Right cardiac atrium (tissue), 5 donors: ENCODE data around the gene GPC6. TPM values are rescaled to one million over a fixed set of nuclear protein-coding genes. Genes with fewer than 3 reads are reported as not detected.

Experiments used
- ATAC-seq, 2 donors: fragments of 200-7000 bp; cut with Tn5 transposase; one replicate each; pipeline versions ENCODE4 v1.8.0 to v1.9.1; 2020; ENCODE audit warnings: moderate library complexity in 2 of 2, mild to moderate bottlenecking in 1 of 2
- DNase-seq, 3 donors: peaks; one replicate each; pipeline ENCODE4 v3.0.0-alpha.2; 2020
- H3K27ac ChIP-seq: one replicate; pipeline ENCODE4 v1.5.1; 2013; ENCODE audit warnings: mild to moderate bottlenecking, low read length, control low read depth, moderate library complexity
- H3K27me3 ChIP-seq: one replicate; pipeline ENCODE4 v1.6.1; 2013; ENCODE audit not compliant: control insufficient read depth, insufficient read depth
- H3K4me1 ChIP-seq: one replicate; pipeline ENCODE4 v1.6.1; 2013; ENCODE audit warnings: low read length; ENCODE audit not compliant: control insufficient read depth, insufficient read depth
- H3K4me3 ChIP-seq: one replicate; pipeline ENCODE4 v1.5.1; 2013; ENCODE audit warnings: low read length, control low read depth
- H3K9me3 ChIP-seq: one replicate; pipeline ENCODE4 v1.6.1; 2013; ENCODE audit warnings: low read length; ENCODE audit not compliant: control insufficient read depth
- WGBS: extraction: QIAGEN DNeasy Blood & Tissue Kit; methylation state at CpG from one replicate; pipeline ENCODE4 v1.1.7; 2013; 5-methylcytosine and 5-hydroxymethylcytosine counted together
- intact Hi-C, 4 donors: fragments of 100-400 bp; cut with DNase I; formaldehyde crosslinking; loops; one replicate each; pipeline versions ENCODE4 v1.11.0 to v1.14.0; 2022 to 2023
- polyA plus RNA-seq: library from polyadenylated mRNA; stranded (reverse); fragments of 200-250 nt; gene quantifications from one replicate; pipeline ENCODE4 v1.2.3, GENCODE V29; 2013
- total RNA-seq, 4 donors: library from RNA; stranded (reverse); fragmentation: NEBNext Ultra II Directional; extraction: Animal tissue kit (Norgen Biotek cat#: 25700); gene quantifications; one replicate each; pipeline ENCODE4 v1.2.1, GENCODE V29; 2021
- donor health status: healthy with polysubstance abuse.
- donor health status: DM: no; HTN: yes; CAD: no.
- donor health status: DM: no; HTN: no; CAD: no.
- donor health status: DM: no; HTN: yes; CAD: no; lungs with severe emphysema.
- donor health status: DM: yes; HTN: yes; CAD: no.

Gene GPC6
- total and polyA plus RNA-seq, 5 donors = 1.5 to 11.0 (median 5.3) TPM

- no peak overlapping the region for H3K27ac ChIP-seq
- ATAC-seq (no peak), DNase-seq (no peak)
- no peaks in the 10 kb centered on the region for H3K4me1 ChIP-seq
- no peaks in the 10 kb centered on the region for H3K9me3 ChIP-seq
- H3K4me3 ChIP-seq = no peak overlapping the region
- H3K27me3 ChIP-seq = no peaks in the 10 kb centered on the region
- intact Hi-C loops = no loop called here
Measured at GRCh38 chr13:94182185-94182761, 955.7 kb downstream of the GPC6 start.

GRCh38 chr13:94186470-94186869, 959.9 kb downstream of the GPC6 start:
- Histone ChIP-seq H3K27me3 (no peaks in the 10 kb centered on the region), H3K27ac (no peak overlapping the region), H3K9me3 (no peaks in the 10 kb centered on the region), H3K4me3 (no peak overlapping the region), H3K4me1 (peaks cover 2% of the 10 kb centered on the region)
- 87% methylated on average over 3 of the region's 3 CpGs for WGBS
- DNase-seq = no peak
- intact Hi-C loops = no loop called here
- no peak for ATAC-seq

DNA sequence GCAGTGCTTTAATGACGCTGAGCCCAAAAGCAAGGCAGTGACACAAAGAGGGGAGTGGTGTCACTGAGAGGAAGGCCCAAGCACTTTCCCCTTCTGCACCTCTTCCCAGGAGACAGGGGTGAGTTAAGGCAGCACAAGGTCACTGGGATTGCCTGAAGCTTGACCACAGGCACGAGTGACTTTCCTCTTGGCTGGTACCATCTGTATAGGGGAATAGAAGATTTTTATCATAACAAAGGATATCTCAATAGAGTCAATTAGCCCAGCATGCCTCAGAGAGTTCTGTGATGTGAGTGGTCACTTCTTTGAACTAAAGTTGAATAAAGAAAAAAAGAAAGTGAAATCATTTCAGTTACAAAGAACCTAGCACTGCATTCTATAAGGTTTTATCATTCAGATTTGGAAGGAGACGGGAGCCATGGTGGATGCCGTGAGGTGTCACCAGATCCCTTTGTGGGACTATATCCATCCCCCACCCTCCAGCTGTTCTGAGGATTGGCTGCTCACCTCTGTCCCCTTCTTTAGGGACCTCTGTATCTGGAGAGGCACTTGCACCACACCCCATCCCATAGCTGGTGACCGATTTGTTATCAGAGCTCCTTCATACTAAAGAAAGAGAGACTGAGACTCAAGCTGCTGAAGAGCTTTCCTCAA, 961.7 kb downstream of the GPC6 start:
- no peaks in the 10 kb centered on the region for H3K27me3 ChIP-seq
- ATAC-seq (no peak), DNase-seq (no peak)
- WGBS = 74% methylated on average over 5 of the region's 5 CpGs
- peaks cover 2% of the 10 kb centered on the region for H3K4me1 ChIP-seq
- no peak overlapping the region for H3K4me3 ChIP-seq
- H3K9me3 ChIP-seq = no peaks in the 10 kb centered on the region
- H3K27ac ChIP-seq = no peak overlapping the region
- intact Hi-C loops = no loop called here

GRCh38 chr13:94192431-94192975, 965.9 kb downstream of the GPC6 start:
- intact Hi-C loops = no loop called here
- 80% methylated on average over 3 of the region's 3 CpGs for WGBS
- H3K4me3 ChIP-seq = no peak overlapping the region
- H3K4me1 ChIP-seq = peaks cover 4% of the 10 kb centered on the region
- H3K27ac ChIP-seq = no peak overlapping the region
- no peaks in the 10 kb centered on the region for H3K9me3 ChIP-seq
- no peak for DNase-seq
- peak in 1 of 2 donors; percentile 48 for ATAC-seq
- H3K27me3 ChIP-seq = no peaks in the 10 kb centered on the region

GRCh38 chr13:94195715-94196114, 969.1 kb downstream of the GPC6 start:
- no peak for DNase-seq
- no peak overlapping the region for H3K27ac ChIP-seq
- WGBS = 82% methylated on average over 2 of the region's 2 CpGs
- peaks cover 4% of the 10 kb centered on the region for H3K4me1 ChIP-seq
- H3K4me3 ChIP-seq = no peak overlapping the region
- intact Hi-C loops = no loop called here
- H3K27me3 ChIP-seq = no peaks in the 10 kb centered on the region
- ATAC-seq = no peak
- no peaks in the 10 kb centered on the region for H3K9me3 ChIP-seq

DNA sequence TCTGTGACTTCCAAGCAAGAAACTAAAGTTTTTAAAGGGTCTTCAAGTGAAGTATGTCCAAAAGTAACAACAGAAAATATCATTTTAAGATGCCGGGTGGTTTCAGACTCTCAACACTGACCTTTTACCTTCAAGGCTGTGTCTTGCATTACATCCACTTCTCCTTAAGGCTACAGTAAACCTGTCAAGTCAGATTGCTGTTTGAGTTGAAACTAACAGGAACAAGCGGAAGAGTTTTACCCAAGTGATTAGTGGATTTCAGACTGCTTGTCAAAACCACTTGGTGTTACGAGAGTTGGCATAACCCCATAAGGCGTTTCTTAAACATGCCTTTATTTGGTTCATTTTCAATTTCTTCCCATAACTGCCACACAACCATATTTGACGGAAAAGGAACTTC, 969.8 kb downstream of the GPC6 start:
- H3K9me3 ChIP-seq = no peaks in the 10 kb centered on the region
- H3K27me3 ChIP-seq = no peaks in the 10 kb centered on the region
- DNase-seq (no peak), ATAC-seq (no peak)
- H3K4me3 ChIP-seq = no peak overlapping the region
- intact Hi-C loops = no loop called here
- H3K4me1 ChIP-seq = peaks cover 2% of the 10 kb centered on the region
- WGBS = 75% methylated on average over 5 of the region's 5 CpGs
- H3K27ac ChIP-seq = no peak overlapping the region

DNA sequence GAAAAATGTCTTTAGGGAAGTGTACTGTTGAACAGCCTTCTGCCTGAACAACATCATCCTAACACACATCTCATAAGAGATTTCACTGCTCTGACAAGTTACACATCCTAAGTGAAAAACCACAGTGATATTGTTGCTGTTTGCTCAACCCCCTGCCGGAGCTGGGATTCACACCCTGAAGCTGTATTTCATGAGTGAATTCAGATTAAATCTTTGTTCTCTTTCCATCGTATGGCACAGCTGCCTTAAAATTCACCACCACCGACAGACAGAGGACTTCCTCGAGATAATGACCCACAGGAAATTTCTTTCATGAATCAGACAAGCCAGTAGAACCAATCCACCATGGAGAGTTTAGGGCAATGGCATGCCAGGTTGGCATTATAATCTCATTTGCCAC, 972.1 kb downstream of the GPC6 start:
- Histone ChIP-seq H3K9me3 (no peaks in the 10 kb centered on the region), H3K4me3 (no peak overlapping the region), H3K27ac (no peak overlapping the region), H3K27me3 (no peaks in the 10 kb centered on the region), H3K4me1 (peaks cover 2% of the 10 kb centered on the region)
- no peak for DNase-seq
- WGBS = 46% methylated on average over 4 of the region's 4 CpGs
- intact Hi-C loops = no loop called here
- no peak for ATAC-seq

DNA sequence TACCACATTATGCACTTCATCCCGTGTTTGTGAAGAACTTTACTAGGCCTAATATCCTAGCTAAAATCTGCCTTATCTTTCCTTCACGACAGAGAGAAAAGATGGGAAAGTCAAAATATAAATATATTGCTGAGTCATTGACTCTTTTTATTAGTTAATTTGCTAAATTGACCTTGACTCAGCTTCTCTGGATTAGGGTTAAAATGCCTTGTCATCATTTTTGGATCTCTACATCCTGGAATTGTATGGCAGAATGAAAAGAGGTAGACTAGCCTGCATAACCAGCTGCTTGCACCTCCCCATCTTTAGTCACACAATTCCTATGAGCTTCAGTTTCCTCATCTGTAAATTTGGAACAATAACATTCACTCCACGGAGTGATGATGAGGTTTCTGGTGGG, 972.5 kb downstream of the GPC6 start:
- Histone ChIP-seq H3K27ac (no peak overlapping the region), H3K4me1 (peaks cover 2% of the 10 kb centered on the region), H3K9me3 (no peaks in the 10 kb centered on the region), H3K4me3 (no peak overlapping the region), H3K27me3 (no peaks in the 10 kb centered on the region)
- 78% methylated on average over 3 of the region's 3 CpGs for WGBS
- no peak for DNase-seq
- no peak for ATAC-seq
- intact Hi-C loops = no loop called here

GRCh38 chr13:94201022-94201421, 974.4 kb downstream of the GPC6 start:
- no peak for DNase-seq
- no peaks in the 10 kb centered on the region for H3K27me3 ChIP-seq
- ATAC-seq = no peak
- 87% methylated on average over 6 of the region's 6 CpGs for WGBS
- intact Hi-C loops = no loop called here
- H3K4me1 ChIP-seq = no peaks in the 10 kb centered on the region
- no peaks in the 10 kb centered on the region for H3K9me3 ChIP-seq
- no peak overlapping the region for H3K27ac ChIP-seq
- no peak overlapping the region for H3K4me3 ChIP-seq

GRCh38 chr13:94204163-94204562, 977.6 kb downstream of the GPC6 start:
- DNase-seq (no peak), ATAC-seq (no peak)
- Histone ChIP-seq H3K4me3 (no peak overlapping the region), H3K4me1 (no peaks in the 10 kb centered on the region), H3K27me3 (no peaks in the 10 kb centered on the region), H3K27ac (no peak overlapping the region), H3K9me3 (no peaks in the 10 kb centered on the region)
- intact Hi-C loops = no loop called here
- WGBS = 88% methylated on average over 2 of the region's 2 CpGs

GRCh38 chr13:94204946-94205345, 978.3 kb downstream of the GPC6 start:
- WGBS = 53% methylated on average over 2 of the region's 2 CpGs
- no peaks in the 10 kb centered on the region for H3K9me3 ChIP-seq
- no peak for DNase-seq
- H3K27ac ChIP-seq = no peak overlapping the region
- no peak overlapping the region for H3K4me3 ChIP-seq
- intact Hi-C loops = no loop called here
- ATAC-seq = no peak
- no peaks in the 10 kb centered on the region for H3K4me1 ChIP-seq
- no peaks in the 10 kb centered on the region for H3K27me3 ChIP-seq
